ENCODE data around the gene BCL6B.
"Not testable (repeated sequence)": the region's sequence is repeated elsewhere in the genome, so short reads cannot be mapped to it uniquely, and the experiment has no call there.

The BCL6B gene

DNA sequence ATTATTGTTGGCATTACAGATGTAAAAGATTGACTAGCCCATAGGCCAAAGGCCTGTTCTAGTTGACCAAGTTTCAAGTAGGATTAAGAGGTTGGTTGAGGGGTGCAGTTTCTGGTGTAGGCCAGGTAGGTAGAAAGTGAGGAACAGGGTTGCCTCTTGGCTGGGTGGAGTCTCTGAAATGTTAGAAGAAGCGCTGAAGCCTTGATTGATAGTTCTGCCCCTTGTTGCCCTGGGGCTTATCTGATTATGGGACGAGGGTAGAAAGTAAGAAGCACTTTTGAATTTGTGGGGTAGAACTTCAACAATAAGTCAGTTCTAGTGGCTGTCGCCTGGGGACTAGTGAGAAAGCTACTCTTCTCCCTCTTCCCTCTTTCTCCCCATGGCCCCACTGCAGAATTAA, 6.2 kb downstream of the BCL6B start:
- DNase-seq (ENCODE audit: low spot score), result no peak

DNA sequence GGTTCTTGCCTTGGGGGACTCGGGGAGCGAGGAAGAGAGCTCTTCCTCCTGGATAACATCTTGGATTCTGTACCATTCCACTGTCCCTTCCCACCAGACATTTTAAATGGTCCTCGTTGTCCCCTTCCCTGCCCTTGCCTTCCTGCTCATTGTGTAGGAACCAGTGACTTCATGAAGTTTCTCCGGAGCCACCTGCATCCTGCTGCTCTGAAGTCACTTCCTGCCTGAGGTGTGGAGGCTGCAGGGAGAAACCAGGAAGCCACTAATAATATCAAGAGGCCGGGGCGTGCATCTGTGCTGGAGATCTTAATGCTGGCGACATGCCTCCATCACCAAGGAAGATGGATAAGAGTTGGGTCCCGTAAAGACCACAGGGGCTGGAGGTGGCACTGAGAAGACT, 6.8 kb downstream of the BCL6B start:
- DNase-seq (ENCODE audit: low spot score), result no peak

DNA sequence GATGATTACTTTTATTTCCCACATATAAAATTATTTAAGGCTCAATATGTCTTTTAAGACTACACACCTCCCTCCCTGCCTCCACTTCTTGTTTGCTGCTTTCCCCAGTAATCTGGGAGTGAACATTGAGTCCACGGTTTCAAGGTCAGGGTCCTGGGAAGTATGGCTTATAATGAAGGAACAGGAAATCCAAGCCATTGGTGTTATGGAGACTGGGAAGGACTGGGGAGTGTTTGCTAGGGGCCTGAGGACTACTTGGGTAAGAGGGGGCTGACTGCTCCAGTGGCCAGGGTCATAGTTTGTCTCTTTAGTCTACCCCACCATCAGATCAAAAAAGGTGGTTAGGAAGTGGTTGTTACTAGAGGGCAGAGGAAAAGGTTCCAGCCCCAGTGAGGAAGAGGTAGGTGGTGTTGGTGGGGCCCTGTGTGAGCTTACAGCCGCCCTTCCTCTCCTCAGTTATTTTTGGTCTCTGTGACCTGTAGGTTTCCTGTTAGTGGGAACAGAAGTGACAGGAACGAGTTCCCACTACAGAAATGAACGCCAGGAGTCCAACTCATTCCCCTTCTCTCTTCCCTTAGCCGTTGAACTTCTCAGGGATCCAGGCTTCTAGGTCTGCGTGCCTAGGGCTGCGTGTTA, 12.2 kb downstream of the BCL6B start:
- DNase-seq (ENCODE audit: low spot score), result no peak

- peak; percentile 99 for DNase-seq (ENCODE audit: low spot score)
Measured at GRCh38 chr17:7035591-7036368, 12.9 kb downstream of the BCL6B start, which contains the start of gene SLC16A13. Gene SLC16A13 (plus strand): TSS chr17:7036015. CDS start chr17:7036383, 368 bp downstream.

- no peak for DNase-seq (ENCODE audit: low spot score)
Measured at GRCh38 chr17:7038025-7038862, 15.4 kb downstream of the BCL6B start.

DNA sequence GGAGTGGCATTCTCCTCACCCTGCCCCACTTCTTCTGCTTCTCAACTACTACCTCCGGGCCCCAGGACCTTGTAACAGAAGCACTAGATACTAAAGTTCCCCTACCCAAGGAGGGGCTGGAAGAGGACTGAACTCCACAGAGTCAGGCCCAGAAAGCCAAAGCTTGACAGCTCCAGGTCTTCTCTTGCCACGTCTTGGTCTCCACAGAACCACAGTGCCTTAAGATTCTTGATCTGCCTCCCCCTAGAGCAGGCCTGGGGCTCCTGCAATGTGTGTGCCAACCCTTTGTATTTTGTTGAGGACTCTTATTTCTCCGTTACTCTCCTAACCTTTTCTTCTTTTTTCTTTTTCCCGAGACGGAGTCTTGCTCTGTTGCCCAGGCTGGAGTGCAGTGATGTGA, 17.0 kb downstream of the BCL6B start:
- no peak for DNase-seq (ENCODE audit: low spot score)

DNA sequence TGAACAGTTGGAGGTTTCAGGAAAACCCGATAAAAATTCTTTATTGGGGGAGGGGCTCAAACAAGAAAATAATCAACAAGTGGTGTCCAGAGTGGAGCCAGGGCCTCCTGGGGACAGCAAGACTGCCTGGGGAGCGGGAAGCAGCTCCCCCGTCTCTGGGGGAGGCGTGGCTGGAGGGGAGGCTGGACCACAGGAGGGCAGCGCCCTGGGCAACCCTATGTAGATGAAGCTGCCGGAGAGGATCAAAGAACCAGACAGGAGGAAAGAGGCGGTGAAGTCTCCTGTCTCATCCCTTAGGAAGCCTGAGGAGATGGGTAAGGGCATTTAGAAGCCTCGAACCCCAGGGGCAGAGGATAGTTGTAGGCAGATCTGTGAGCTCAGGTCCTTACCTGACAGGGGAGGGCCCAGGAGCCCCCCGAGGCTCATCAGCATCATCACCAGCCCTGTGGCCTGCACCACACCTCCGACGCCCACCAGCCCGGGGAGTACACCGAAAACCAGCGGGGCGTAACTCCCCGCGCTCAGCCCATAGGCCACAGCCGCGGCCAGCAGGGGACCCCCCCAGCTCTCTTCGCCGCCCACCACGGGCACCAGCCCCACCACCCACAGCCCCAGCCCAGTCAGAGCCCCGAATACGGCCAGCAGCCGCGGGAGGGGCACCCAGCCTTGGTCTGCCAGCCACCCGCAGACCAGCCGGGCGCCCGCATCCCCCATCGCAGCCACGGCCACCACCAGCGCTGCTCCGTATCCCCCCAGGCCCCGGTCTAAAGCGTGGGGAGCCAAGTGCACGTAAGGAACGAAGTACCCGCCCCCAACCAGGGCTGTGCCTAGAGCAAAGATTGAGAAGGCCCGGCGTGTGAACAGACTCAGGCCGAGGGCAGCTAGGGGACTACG, 19.0 kb downstream of the BCL6B start:
- DNase-seq (ENCODE audit: low spot score), result no peak

DNA sequence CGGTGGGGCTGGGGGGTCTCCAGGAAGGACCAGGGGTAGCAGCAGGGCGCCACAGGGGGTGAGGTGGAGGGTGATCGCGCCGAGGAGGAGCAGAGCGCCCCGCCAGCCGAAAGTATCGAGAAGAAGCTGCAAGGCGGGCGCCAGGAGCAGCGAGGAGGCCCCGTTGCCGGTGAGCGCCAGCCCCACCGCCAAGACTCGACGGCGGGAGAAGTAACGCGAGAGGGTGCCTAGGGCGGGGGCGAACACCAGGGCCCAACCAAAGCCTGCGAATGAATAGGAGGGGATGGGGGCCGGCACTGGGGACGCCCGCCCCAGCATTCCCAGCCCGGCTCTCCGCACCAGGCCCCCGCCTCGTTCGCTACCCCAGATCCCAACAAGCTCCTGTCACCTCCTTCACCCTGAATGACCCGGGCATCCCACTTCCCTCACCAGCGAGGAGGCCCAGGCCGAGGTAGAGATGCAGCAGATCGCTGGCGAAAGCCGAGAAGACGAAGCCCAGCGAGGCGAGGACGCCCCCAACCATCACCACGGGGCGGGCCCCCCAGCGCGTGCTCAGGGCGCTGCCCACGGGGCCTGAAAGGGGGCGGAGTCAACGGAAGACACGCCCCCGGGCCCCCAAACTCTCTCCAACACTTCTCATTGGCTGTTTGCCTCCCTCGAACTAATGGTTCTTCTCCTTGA, 19.8 kb downstream of the BCL6B start:
- no peak for DNase-seq (ENCODE audit: low spot score)

GRCh38 chr17:7043182-7043496, 20.3 kb downstream of the BCL6B start:
- DNase-seq (ENCODE audit: low spot score), result no peak

DNA sequence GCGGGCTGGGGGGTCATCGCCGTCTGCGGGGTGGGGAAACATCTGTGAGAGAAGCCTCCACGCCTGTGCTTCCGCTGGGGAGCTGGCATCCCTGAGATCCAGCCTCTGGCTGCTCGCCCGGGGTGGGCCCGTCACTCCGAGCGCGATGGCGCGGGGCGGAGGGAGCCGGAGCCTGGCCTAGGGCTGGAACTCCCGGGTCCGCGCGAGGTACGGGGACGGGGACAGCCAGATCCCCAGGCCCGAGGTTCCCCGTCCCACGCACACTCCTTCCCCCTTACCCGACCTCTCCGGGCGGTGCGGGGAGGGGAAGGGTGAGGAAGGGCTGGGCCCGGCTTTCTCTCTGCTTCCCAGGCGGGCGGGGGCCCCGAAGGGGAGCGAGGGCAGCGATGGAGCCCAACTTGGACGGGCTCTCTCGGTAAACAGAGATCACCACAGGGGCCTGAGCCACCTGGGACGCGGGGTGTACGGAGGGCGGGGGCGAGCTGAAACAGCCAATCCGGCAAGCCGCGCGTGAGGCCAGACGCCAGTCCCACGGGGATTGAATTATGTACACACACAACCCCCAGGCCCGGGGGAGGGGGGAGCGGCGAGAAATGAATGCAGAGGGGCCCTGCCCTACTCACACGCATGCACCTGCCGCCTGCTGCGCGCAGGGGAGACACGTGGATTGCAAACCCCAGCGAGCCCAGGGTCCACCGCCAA, 20.8 kb downstream of the BCL6B start, which contains the start of gene SLC16A11:
TSS of gene SLC16A11 (minus strand) at position 596 of the 702 bp plus-strand sequence. CDS start at position 17, 579 bp downstream.
- no peak for DNase-seq (ENCODE audit: low spot score)

GRCh38 chr17:7045492-7046126, 22.8 kb downstream of the BCL6B start:
- DNase-seq (ENCODE audit: low spot score), result peak; percentile 93

- DNase-seq (ENCODE audit: low spot score), result peak; percentile 83
Measured at GRCh38 chr17:7046127-7046724, 23.4 kb downstream of the BCL6B start.

GRCh38 chr17:7046725-7047397, 24.0 kb downstream of the BCL6B start:
- peak; percentile 86 for DNase-seq (ENCODE audit: low spot score)

- DNase-seq (ENCODE audit: low spot score), result no peak
Measured at GRCh38 chr17:7047566-7047965, 24.7 kb downstream of the BCL6B start.

GRCh38 chr17:7048968-7049367, 26.1 kb downstream of the BCL6B start:
- no peak for DNase-seq (ENCODE audit: low spot score)

GRCh38 chr17:7050583-7050982, 27.7 kb downstream of the BCL6B start:
- not testable (repeated sequence) for DNase-seq (ENCODE audit: low spot score)

DNA sequence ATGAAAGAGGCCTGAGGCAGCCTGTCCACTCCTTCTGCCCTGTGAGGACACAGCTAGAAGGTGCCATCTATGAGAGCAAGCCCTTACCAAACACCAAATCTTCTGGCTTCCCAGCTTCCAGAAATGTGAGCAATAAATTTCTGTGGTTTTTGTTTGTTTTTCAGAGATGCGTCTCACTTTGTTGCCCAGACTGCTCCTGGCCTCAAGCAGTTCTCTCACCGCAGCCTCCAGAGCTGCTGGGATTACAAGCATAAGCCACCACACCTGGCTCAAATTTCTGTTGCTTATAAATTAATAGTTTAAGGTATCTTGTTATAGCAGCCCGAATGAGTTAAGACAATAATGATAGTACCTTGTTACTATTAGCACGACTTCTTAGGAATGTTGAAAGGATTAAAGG, 33.5 kb downstream of the BCL6B start:
- no peak for DNase-seq (ENCODE audit: low spot score)

DNA sequence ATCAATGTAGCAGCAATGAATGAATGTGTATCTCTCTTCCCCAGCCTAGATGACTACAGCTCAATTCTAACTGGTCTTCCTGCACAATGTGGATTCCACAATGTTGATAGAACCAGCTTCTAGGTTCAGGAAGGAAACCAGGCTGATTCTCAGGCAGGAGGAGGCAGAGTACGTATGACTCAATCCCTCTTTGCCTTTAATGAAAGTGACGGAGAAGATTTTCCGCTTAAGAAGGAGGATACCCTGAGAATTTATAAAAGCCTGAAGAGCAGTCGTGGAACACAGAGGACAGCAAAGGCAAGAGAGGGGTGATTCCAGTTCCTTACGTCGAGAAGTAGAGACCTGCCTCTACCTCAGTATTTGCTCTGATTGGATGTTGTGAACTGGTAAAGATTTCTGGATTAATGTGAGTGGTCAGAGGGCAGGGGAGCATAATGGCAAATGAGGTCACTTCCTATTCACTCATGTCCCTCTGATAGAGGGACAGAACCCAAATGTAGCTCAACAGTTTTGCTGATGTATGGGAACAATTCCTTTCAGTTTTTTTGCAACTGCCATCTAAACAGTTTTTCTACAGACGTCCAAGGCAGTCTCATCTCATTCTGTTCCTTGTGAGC, 36.1 kb downstream of the BCL6B start:
- no peak for DNase-seq (ENCODE audit: low spot score)

All from cerebellar cortex (tissue), 1 donor.